GM19463 (cell line): ENCODE results near the gene HAP1.
"Not testable (repeated sequence)": the region's sequence is repeated elsewhere in the genome, so short reads cannot be mapped to it uniquely, and the experiment has no call there.

Experiments used
- ATAC-seq: cut with Tn5 transposase; IDR thresholded peaks from one replicate; pipeline ENCODE4 v1.9.1; 2021; ENCODE audit warnings: mild to moderate bottlenecking, moderate library complexity; ENCODE audit not compliant: unreplicated experiment

Gene HAP1

GRCh38 chr17:41725134-41725533 lies 9.3 kb downstream of the HAP1 start:
- no peak for ATAC-seq

- ATAC-seq: no peak
Observed at GRCh38 chr17:41724476-41725050, 9.9 kb downstream of the HAP1 start.

GRCh38 chr17:41723801-41724475 lies 10.5 kb downstream of the HAP1 start:
- no peak for ATAC-seq

- ATAC-seq: no peak
Observed at GRCh38 chr17:41722231-41722630, 12.2 kb downstream of the HAP1 start.

GRCh38 chr17:41718287-41718645 lies 16.2 kb downstream of the HAP1 start:
- no peak for ATAC-seq

GRCh38 chr17:41717408-41718286 lies 16.8 kb downstream of the HAP1 start:
- ATAC-seq: no peak

GRCh38 chr17:41711669-41712400 lies 22.6 kb downstream of the HAP1 start, which contains the start of gene GAST:
GAST (plus strand) TSS chr17:41712331; CDS start chr17:41715437, 3,106 bp downstream.
- ATAC-seq: no peak

GRCh38 chr17:41710472-41711090 lies 23.9 kb downstream of the HAP1 start:
- ATAC-seq: no peak

GRCh38 chr17:41707803-41708669 lies 26.4 kb downstream of the HAP1 start:
- ATAC-seq: no peak

- no peak for ATAC-seq
Observed at GRCh38 chr17:41705271-41705991, 29.0 kb downstream of the HAP1 start.

- ATAC-seq: no peak
Observed at GRCh38 chr17:41702712-41703111, 31.7 kb downstream of the HAP1 start.

- not testable (repeated sequence) for ATAC-seq
Observed at GRCh38 chr17:41700843-41701242, 33.6 kb downstream of the HAP1 start.

GRCh38 chr17:41697122-41697962 lies 37.1 kb downstream of the HAP1 start:
- ATAC-seq: no peak

GRCh38 chr17:41695954-41696757 lies 38.3 kb downstream of the HAP1 start:
- no peak for ATAC-seq

GRCh38 chr17:41695134-41695661 lies 39.2 kb downstream of the HAP1 start:
- ATAC-seq: no peak

- ATAC-seq: no peak
Observed at GRCh38 chr17:41692722-41693521, 41.5 kb downstream of the HAP1 start.
